ENCODE results near the gene NTSR1. TPM values are rescaled to one million over a fixed set of nuclear protein-coding genes. Genes with fewer than 3 reads are reported as not detected.

NTSR1 gene
- total RNA-seq, 4 donors from 2014 or later = 0.04 to 0.13 TPM; not detected in 2

DNA sequence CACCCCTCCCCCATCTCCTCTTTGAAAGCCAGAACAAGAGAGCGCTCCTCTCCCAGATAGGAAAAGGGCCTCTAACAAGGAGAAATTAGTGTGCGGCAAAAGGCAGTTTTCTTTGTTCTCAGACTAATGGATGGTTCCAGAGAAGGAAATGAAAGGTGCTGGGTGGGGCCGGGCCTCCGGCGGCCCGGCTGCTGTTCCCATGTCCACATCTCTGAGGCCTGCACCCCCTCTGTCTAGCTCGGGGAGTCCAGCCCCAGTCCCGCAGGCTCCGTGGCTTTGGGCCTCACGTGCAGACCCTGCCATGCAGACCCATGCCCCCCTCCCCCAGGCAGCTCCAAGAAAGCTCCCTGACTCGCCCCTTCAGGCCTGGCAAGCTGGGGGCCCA, 51.8 kb downstream of the NTSR1 start:
- H3K27ac ChIP-seq = no peak overlapping the region
- no peak overlapping the region for H3K4me3 ChIP-seq
- no peaks in the 10 kb centered on the region for H3K36me3 ChIP-seq
- peaks cover 15 to 22% (median 15%) of the 10 kb centered on the region in 3 donors for H3K27me3 ChIP-seq
- no peaks in the 10 kb centered on the region for H3K4me1 ChIP-seq
- ATAC-seq = no peak
- no peak for TF ChIP-seq POLR2A (IDR thresholded peaks at IDR 0.05)
- TF ChIP-seq, protein P1, sequence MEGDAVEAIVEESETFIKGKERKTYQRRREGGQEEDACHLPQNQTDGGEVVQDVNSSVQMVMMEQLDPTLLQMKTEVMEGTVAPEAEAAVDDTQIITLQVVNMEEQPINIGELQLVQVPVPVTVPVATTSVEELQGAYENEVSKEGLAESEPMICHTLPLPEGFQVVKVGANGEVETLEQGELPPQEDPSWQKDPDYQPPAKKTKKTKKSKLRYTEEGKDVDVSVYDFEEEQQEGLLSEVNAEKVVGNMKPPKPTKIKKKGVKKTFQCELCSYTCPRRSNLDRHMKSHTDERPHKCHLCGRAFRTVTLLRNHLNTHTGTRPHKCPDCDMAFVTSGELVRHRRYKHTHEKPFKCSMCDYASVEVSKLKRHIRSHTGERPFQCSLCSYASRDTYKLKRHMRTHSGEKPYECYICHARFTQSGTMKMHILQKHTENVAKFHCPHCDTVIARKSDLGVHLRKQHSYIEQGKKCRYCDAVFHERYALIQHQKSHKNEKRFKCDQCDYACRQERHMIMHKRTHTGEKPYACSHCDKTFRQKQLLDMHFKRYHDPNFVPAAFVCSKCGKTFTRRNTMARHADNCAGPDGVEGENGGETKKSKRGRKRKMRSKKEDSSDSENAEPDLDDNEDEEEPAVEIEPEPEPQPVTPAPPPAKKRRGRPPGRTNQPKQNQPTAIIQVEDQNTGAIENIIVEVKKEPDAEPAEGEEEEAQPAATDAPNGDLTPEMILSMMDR (IDR thresholded peaks at IDR 0.05 in 4 of 5, conservative IDR thresholded peaks at IDR 0.05 in 1 of 5) = no peak
- intact Hi-C loops (cut with DNase I; ENCODE audit: low total_unique reads) (no loop called here), in situ Hi-C loops (cut with MboI; ENCODE audit: low sequenced_read_pairs in 4 of 4) (no loop called here)
- H3K9me3 ChIP-seq = no peaks in the 10 kb centered on the region
- no peak for DNase-seq

DNA sequence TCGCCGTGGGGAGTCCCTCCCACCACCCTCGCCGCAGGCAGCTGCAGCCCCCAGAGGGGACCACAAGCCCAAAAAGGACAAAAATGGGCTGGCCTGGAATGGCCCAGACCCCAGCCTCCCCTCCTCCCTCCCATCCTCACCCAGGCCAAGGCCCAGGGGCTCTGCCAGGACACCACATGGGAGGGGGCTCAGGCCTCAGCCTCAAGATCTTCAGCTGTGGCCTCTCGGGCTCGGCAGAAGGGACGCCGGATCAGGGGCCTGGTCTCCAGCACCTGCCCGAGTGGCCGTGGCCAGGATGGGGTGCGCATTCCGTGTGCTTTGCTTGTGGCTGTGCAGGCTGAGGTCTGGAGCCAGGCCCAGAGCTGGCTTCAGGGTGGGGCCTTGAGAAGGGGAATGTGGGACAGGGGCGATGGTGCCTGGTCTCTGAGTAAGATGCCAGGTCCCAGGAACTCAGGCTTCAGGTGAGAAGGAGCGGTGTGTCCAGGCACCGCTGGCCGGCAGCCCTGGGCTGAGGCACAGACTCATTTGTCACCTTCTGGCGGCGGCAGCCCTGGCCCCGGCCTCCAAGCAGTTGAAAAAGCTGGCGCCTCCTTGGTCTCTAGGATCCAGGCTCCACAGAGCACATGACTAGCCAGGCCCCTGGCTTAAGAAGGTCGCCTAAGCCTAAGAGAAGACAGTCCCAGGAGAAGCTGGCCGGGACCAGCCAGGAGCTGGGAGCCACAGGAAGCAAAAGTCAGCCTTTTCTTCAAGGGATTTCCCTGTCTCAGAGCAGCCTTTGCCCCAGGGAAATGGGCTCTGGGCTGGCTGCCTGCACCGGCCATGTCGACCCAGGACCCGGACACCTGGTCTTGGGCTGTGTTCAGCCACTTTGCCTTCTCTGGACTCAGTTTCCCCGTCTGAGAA, 52.5 kb downstream of the NTSR1 start:
- peaks cover 14 to 28% (median 19%) of the 10 kb centered on the region in 3 donors for H3K27me3 ChIP-seq
- H3K4me1 ChIP-seq = no peaks in the 10 kb centered on the region
- intact Hi-C loops (cut with DNase I; ENCODE audit: low total_unique reads) (no loop called here), in situ Hi-C loops (cut with MboI; ENCODE audit: low sequenced_read_pairs in 4 of 4) (no loop called here)
- TF ChIP-seq, protein P1 (IDR thresholded peaks at IDR 0.05 in 4 of 5, conservative IDR thresholded peaks at IDR 0.05 in 1 of 5) = no peak
- no peak for TF ChIP-seq POLR2A (IDR thresholded peaks at IDR 0.05)
- no peaks in the 10 kb centered on the region for H3K9me3 ChIP-seq
- ATAC-seq = no peak
- no peak overlapping the region for H3K27ac ChIP-seq
- H3K36me3 ChIP-seq = no peaks in the 10 kb centered on the region
- DNase-seq = no peak
- no peak overlapping the region for H3K4me3 ChIP-seq

DNA sequence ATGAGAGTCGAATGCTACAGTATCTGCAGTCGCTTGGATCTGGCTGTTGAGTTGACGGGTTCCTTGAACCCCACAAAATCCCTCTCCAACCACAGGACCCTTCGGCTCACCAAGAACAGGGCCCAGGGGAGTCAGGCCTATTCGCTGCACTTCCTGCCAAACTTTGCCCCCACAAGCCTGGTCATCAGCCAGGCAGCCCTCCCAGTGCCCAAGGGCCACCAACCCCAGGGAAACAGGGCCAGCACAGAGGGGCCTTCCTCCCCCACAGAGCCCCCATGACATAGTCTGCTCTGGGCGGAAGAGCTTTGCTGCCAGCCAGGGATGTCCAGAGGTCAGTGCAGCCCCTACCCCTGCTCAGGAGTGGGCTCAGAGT, 53.1 kb downstream of the NTSR1 start:
- Histone ChIP-seq H3K27ac (no peak overlapping the region), H3K4me3 (no peak overlapping the region), H3K9me3 (no peaks in the 10 kb centered on the region), H3K27me3 (peaks cover 12 to 32% (median 19%) of the 10 kb centered on the region in 3 donors), H3K4me1 (no peaks in the 10 kb centered on the region), H3K36me3 (no peaks in the 10 kb centered on the region)
- TF ChIP-seq, protein P1 (IDR thresholded peaks at IDR 0.05 in 4 of 5, conservative IDR thresholded peaks at IDR 0.05 in 1 of 5) = no peak
- intact Hi-C loops (cut with DNase I; ENCODE audit: low total_unique reads) = no loop called here
- in situ Hi-C loops (cut with MboI; ENCODE audit: low sequenced_read_pairs in 4 of 4) = no loop called here
- DNase-seq = no peak
- no peak for ATAC-seq

DNA sequence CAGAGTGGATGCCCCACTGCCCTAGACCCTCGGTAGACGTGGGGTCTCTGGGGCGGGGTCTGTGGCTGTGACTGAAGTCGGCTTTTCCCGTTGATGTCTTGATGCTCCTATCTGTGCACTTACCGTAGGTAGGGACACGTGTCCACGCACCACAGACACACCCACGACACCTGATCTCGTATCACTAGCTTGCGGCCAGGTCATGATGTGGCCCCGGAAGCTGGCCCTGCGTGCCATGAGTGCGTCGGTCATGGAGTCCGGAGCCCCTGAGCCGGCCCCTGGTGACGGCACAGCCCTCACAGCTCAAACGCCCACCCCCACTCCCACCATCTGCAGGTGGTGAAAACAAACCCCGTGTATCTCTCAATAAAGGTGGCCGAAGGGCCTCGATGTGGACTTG, 53.7 kb downstream of the NTSR1 start:
- peaks cover 12 to 36% (median 12%) of the 10 kb centered on the region in 3 donors for H3K27me3 ChIP-seq
- intact Hi-C loops (cut with DNase I; ENCODE audit: low total_unique reads) (no loop called here), in situ Hi-C loops (cut with MboI; ENCODE audit: low sequenced_read_pairs in 4 of 4) (no loop called here)
- no peak for DNase-seq
- H3K36me3 ChIP-seq = no peaks in the 10 kb centered on the region
- H3K27ac ChIP-seq = no peak overlapping the region
- H3K9me3 ChIP-seq = no peaks in the 10 kb centered on the region
- no peak overlapping the region for H3K4me3 ChIP-seq
- TF ChIP-seq, protein P1 (IDR thresholded peaks at IDR 0.05 in 4 of 5, conservative IDR thresholded peaks at IDR 0.05 in 1 of 5) = no peak
- TF ChIP-seq POLR2A (IDR thresholded peaks at IDR 0.05) = no peak
- H3K4me1 ChIP-seq = no peaks in the 10 kb centered on the region
- ATAC-seq = no peak
